ENCODE data around the gene RASSF8.

The RASSF8 gene

GRCh38 chr12:25958428-25959070, at the start of gene RASSF8:
Gene RASSF8 (plus strand): TSS chr12:25958682. CDS start chr12:26055344, 96,662 bp downstream.
- H3K9me2 ChIP-seq (replicated peaks; ENCODE audit: insufficient read depth, low read length): no peaks in the 10 kb centered on the region
- H3K27me3 ChIP-seq (replicated peaks; ENCODE audit: insufficient read depth, low read length): no peaks in the 10 kb centered on the region
- H3K27ac ChIP-seq (ENCODE audit: low read length): no peak within 1 kb of the TSS; the same call in 1 of the 2 replicates
- peaks cover 14% of the 10 kb centered on the region for H3F3A ChIP-seq (ENCODE audit: insufficient read depth, low read length)
- no peaks in the 10 kb centered on the region for H3K36me3 ChIP-seq (replicated peaks; ENCODE audit: insufficient read depth, low read length)
- peak within 1 kb of the TSS; percentile 92 for H2AFZ ChIP-seq (ENCODE audit: low read length)
- DNase-seq: peak; percentile 71
- peak within 1 kb of the TSS; percentile 82 for H3K4me2 ChIP-seq (ENCODE audit: low read depth, low read length)
- peak within 1 kb of the TSS; percentile 91 for H3K4me3 ChIP-seq (ENCODE audit: low read length)
- TF ChIP-seq EZH2phosphoT487 (IDR thresholded peaks at IDR 0.05; ENCODE audit: low read length): no peak
- TF ChIP-seq EZH2 (optimal IDR thresholded peaks at IDR 0.05; ENCODE audit: low read depth, low read length): no peak
- no peak for TF ChIP-seq CTCF (IDR thresholded peaks at IDR 0.05; ENCODE audit: low read length)
- no peaks in the 10 kb centered on the region for H3K79me2 ChIP-seq (ENCODE audit: low read length)
- peak within 1 kb of the TSS; percentile 56; the same call in 1 of the 2 replicates for H3K9ac ChIP-seq (ENCODE audit: low read length)
- no peaks in the 10 kb centered on the region for H4K20me1 ChIP-seq (ENCODE audit: insufficient read depth, low read length)
- H3K4me1 ChIP-seq (ENCODE audit: low read length): peaks cover 12% of the 10 kb centered on the region; the same call in 1 of the 2 replicates
- H3K9me3 ChIP-seq (replicated peaks; ENCODE audit: insufficient read depth, low read length): no peaks in the 10 kb centered on the region

DNA sequence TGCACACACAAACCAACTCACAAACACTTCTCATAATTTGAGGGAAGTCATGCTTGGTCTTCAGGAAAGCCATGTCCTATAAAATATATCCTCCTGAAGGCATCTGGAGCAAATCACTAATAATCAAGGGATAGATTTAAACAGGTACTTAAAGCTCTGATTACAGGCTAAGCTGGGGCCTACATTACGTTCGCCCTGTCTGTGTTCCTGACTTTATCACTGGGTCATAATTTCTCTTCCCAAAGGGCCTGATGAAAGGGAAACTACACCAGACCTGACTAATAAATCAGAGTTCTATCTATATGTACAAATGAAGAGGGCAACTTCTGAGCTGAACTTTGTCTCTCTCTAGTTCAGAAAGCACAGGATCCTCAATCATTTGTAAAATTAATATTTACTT, 43.9 kb upstream of the RASSF8 start:
- H3K27me3 ChIP-seq (replicated peaks; ENCODE audit: insufficient read depth, low read length): no peaks in the 10 kb centered on the region
- H3K4me3 ChIP-seq (ENCODE audit: low read length): no peak overlapping the region
- no peak overlapping the region for H3K4me2 ChIP-seq (ENCODE audit: low read depth, low read length)
- H3K4me1 ChIP-seq (ENCODE audit: low read length): no peaks in the 10 kb centered on the region
- TF ChIP-seq EZH2 (optimal IDR thresholded peaks at IDR 0.05; ENCODE audit: low read depth, low read length) (no peak), EZH2phosphoT487 (IDR thresholded peaks at IDR 0.05; ENCODE audit: low read length) (no peak), CTCF (IDR thresholded peaks at IDR 0.05; ENCODE audit: low read length) (no peak)
- no peak for DNase-seq
- no peaks in the 10 kb centered on the region for H4K20me1 ChIP-seq (ENCODE audit: insufficient read depth, low read length)
- no peaks in the 10 kb centered on the region for H3F3A ChIP-seq (ENCODE audit: insufficient read depth, low read length)
- H3K9me3 ChIP-seq (replicated peaks; ENCODE audit: insufficient read depth, low read length): no peaks in the 10 kb centered on the region
- no peaks in the 10 kb centered on the region for H3K36me3 ChIP-seq (replicated peaks; ENCODE audit: insufficient read depth, low read length)
- no peaks in the 10 kb centered on the region for H3K9me2 ChIP-seq (replicated peaks; ENCODE audit: insufficient read depth, low read length)
- H2AFZ ChIP-seq (ENCODE audit: low read length): no peak overlapping the region
- H3K79me2 ChIP-seq (ENCODE audit: low read length): no peaks in the 10 kb centered on the region
- no peak overlapping the region for H3K27ac ChIP-seq (ENCODE audit: low read length)
- no peak overlapping the region for H3K9ac ChIP-seq (ENCODE audit: low read length)

DNA sequence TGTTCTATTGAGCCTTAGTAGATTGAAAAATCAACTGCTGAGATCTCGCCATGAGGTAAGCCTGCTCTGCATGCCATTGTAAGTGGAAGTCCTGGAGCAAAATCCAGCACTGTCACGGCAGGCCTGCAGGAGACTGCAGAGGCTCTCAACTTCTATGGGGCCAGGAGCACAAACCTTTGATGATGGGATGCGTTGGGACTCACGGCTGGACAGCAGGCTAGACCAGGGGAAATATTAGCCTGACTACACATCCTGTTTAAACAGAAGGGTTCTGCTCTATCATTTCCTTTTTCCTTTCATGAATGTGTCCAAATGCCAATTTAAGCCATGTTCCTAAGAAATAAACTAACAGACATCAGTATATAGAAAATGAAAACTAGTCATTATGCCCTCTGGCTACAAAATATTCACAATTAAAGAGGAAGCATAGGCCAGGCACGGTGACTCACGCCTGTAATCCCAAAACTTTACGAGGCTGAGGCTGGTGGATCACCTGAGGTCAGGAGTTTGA, 33.9 kb upstream of the RASSF8 start:
- no peak overlapping the region for H3K4me3 ChIP-seq (ENCODE audit: low read length)
- no peak overlapping the region for H2AFZ ChIP-seq (ENCODE audit: low read length)
- H3K4me2 ChIP-seq (ENCODE audit: low read depth, low read length): no peak overlapping the region
- no peak overlapping the region for H3K27ac ChIP-seq (ENCODE audit: low read length)
- no peaks in the 10 kb centered on the region for H3K36me3 ChIP-seq (replicated peaks; ENCODE audit: insufficient read depth, low read length)
- no peak overlapping the region for H3K9ac ChIP-seq (ENCODE audit: low read length)
- H3F3A ChIP-seq (ENCODE audit: insufficient read depth, low read length): no peaks in the 10 kb centered on the region
- DNase-seq: no peak
- H3K27me3 ChIP-seq (replicated peaks; ENCODE audit: insufficient read depth, low read length): no peaks in the 10 kb centered on the region
- no peaks in the 10 kb centered on the region for H3K9me3 ChIP-seq (replicated peaks; ENCODE audit: insufficient read depth, low read length)
- H3K79me2 ChIP-seq (ENCODE audit: low read length): no peaks in the 10 kb centered on the region
- no peaks in the 10 kb centered on the region for H3K9me2 ChIP-seq (replicated peaks; ENCODE audit: insufficient read depth, low read length)
- H3K4me1 ChIP-seq (ENCODE audit: low read length): no peaks in the 10 kb centered on the region
- TF ChIP-seq EZH2 (optimal IDR thresholded peaks at IDR 0.05; ENCODE audit: low read depth, low read length) (no peak), CTCF (IDR thresholded peaks at IDR 0.05; ENCODE audit: low read length) (no peak), EZH2phosphoT487 (IDR thresholded peaks at IDR 0.05; ENCODE audit: low read length) (no peak)
- no peaks in the 10 kb centered on the region for H4K20me1 ChIP-seq (ENCODE audit: insufficient read depth, low read length)

Measured in MM.1S (cell line).